ENCODE data around the gene BEND7. TPM values are rescaled to one million over a fixed set of nuclear protein-coding genes. Genes with fewer than 3 reads are reported as not detected.

BEND7 gene
- total RNA-seq, 1 donor from 2014 or later, result 18.5 TPM

- ATAC-seq (ENCODE audit: poor library complexity) (no peak), DNase-seq (no peak)
- intact Hi-C loops (cut with DNase I), result no loop called here
These were observed 128.4 kb downstream of the BEND7 start for GRCh38 chr10:13400196-13400965.

- intact Hi-C loops (cut with DNase I), result no loop called here
- ATAC-seq (ENCODE audit: poor library complexity) (no peak), DNase-seq (no peak)
These were observed 129.1 kb downstream of the BEND7 start for GRCh38 chr10:13399752-13400151.

DNA sequence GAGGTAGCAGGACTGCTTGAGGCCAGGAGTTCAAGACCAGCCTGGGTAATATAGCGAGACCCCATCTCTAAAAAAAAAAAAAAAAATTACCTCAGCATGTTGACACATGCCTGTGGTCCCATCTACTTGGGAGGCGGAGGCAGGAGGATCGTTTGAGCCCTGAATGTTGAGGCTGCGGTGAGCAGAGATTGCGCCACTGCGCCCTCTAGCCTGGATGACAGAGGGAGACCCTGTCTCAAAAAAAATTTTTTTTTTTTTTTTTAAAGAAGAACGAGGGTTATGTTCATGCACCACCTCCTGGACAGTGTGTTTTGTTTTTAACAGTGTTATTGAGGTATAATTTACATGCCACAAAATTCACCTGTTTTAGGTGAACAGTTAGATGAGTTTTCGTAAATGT is 129.6 kb downstream of the BEND7 start:
- ATAC-seq (ENCODE audit: poor library complexity), result no peak
- no peak for DNase-seq
- intact Hi-C loops (cut with DNase I), result no loop called here

DNA sequence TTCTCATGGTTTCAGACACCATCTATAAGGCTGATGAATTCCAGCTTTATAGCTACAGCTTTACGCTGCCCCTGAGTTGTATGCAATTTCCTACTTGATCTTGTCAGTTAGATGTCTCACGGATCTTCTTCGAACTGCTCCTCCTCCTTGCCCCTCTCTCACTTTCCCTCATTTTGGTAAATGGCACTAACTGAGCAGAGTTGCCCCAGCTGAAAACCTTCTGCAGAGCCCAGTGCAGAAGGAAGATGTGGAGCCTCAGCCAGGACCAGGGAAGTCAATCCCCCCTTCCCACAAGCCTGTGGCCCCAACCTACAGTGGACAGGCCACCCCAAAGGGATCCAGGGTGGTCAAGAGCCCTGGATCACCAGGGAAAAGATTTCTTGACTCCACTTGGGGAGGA is 131.8 kb downstream of the BEND7 start:
- ATAC-seq (ENCODE audit: poor library complexity) (no peak), DNase-seq (no peak)
- intact Hi-C loops (cut with DNase I), result no loop called here

GRCh38 chr10:13396369-13396768 is 132.4 kb downstream of the BEND7 start:
- ATAC-seq (ENCODE audit: poor library complexity) (no peak), DNase-seq (no peak)
- intact Hi-C loops (cut with DNase I), result no loop called here

GRCh38 chr10:13395540-13395939 is 133.3 kb downstream of the BEND7 start:
- intact Hi-C loops (cut with DNase I), result no loop called here
- no peak for ATAC-seq (ENCODE audit: poor library complexity)
- DNase-seq, result no peak

DNA sequence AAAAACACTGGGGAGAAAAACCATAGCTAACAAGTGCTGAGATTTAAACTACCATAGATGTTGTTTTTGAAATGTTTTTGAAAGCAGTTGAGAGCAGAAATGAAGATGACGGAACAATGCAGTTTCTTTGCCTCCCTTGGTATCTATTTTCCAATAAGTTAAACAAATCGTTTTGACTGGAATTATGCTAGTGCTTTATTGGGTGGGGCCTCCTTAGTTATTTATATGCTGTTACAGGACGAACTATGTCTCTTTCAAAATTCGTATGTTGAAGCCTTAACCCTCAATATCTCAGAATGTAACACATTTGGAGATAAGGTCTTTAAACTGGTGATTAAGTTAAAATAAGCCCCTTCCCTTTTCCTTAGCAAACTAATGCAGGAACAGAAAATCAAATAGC is 135.2 kb downstream of the BEND7 start:
- no peak for DNase-seq
- ATAC-seq (ENCODE audit: poor library complexity), result no peak
- intact Hi-C loops (cut with DNase I), result no loop called here

GRCh38 chr10:13392701-13393100 is 136.1 kb downstream of the BEND7 start:
- DNase-seq (no peak), ATAC-seq (ENCODE audit: poor library complexity) (no peak)
- intact Hi-C loops (cut with DNase I), result no loop called here

Other genes starting within 250 kb of the BEND7 start
- 181 TPM for gene PHYH, start 228.9 kb downstream of the BEND7 start, total RNA-seq
- 27.8 TPM for gene SEPHS1, start 180.7 kb downstream of the BEND7 start, total RNA-seq
- gene PRPF18, start 58.0 kb upstream of the BEND7 start, total RNA-seq, result 14.9 TPM

Measured in Right ventricle myocardium superior (tissue), 1 donor.